GM21619 (cell line): ENCODE measurements around the gene KRI1.

Experiments used
- ATAC-seq: cut with Tn5 transposase; IDR thresholded peaks from one replicate; pipeline ENCODE4 v1.9.1; 2021; ENCODE audit not compliant: unreplicated experiment

Gene KRI1

GRCh38 chr19:10518444-10519361, 47.1 kb downstream of the KRI1 start:
- no peak for ATAC-seq

GRCh38 chr19:10517760-10518443, 47.9 kb downstream of the KRI1 start:
- ATAC-seq: no peak

- ATAC-seq: no peak
Observed at GRCh38 chr19:10517361-10517759, 48.5 kb downstream of the KRI1 start, which contains the start of gene S1PR5. Gene S1PR5, minus strand, starts transcription at chr19:10517447. Its CDS starts 2,436 bp downstream, at chr19:10515011.

GRCh38 chr19:10516671-10517286, 49.0 kb downstream of the KRI1 start:
- ATAC-seq: no peak

GRCh38 chr19:10516064-10516385, 49.8 kb downstream of the KRI1 start:
- no peak for ATAC-seq

- no peak for ATAC-seq
Observed at GRCh38 chr19:10514211-10515145, 51.3 kb downstream of the KRI1 start.

GRCh38 chr19:10513223-10513622, 52.6 kb downstream of the KRI1 start:
- ATAC-seq: no peak

GRCh38 chr19:10510301-10510802, 55.5 kb downstream of the KRI1 start:
- no peak for ATAC-seq

- no peak for ATAC-seq
Observed at GRCh38 chr19:10508707-10509106, 57.1 kb downstream of the KRI1 start.

GRCh38 chr19:10508036-10508435, 57.8 kb downstream of the KRI1 start:
- no peak for ATAC-seq

- ATAC-seq: no peak
Observed at GRCh38 chr19:10505583-10506229, 60.1 kb downstream of the KRI1 start.
